Heart left ventricle (tissue), 16 donors: ENCODE measurements around the gene LLGL2. TPM values are rescaled to one million over a fixed set of nuclear protein-coding genes. Genes with fewer than 3 reads are reported as not detected.

Experiments
- ATAC-seq, 4 donors: fragments of 200-7000 bp; cut with Tn5 transposase; one replicate each; pipeline ENCODE4 v1.9.1; 2020 to 2022; ENCODE audit warnings: moderate library complexity in 4 of 4, mild to moderate bottlenecking in 3 of 4, moderate number of reproducible peaks in 1 of 4
- DNase-seq, 5 donors: peaks; one replicate each; pipeline ENCODE4 v3.0.0-alpha.2; 2020
- H3K27ac ChIP-seq, 12 donors: fragments of 200-600 bp; sonication (generic) in 4 of 12; one replicate each; pipeline versions ENCODE4 v1.5.0 to v1.8.0; 2016 to 2022; ENCODE audit warnings: mild to moderate bottlenecking in 2 of 12
- H3K27me3 ChIP-seq, 9 donors: fragments of 200-600 bp; sonication (generic) in 2 of 9; one replicate each; pipeline versions ENCODE4 v1.5.1 to v1.8.0; 2016 to 2022; ENCODE audit warnings: mild to moderate bottlenecking in 3 of 9
- H3K36me3 ChIP-seq, 9 donors: fragments of 200-600 bp; sonication (generic) in 2 of 9; one replicate each; pipeline versions ENCODE4 v1.5.0 to v1.8.0; 2018 to 2022; ENCODE audit warnings: mild to moderate bottlenecking in 2 of 9
- H3K4me1 ChIP-seq, 12 donors: fragments of 200-600 bp; sonication (generic) in 4 of 12; one replicate each; pipeline versions ENCODE4 v1.5.0 to v1.8.0; 2016 to 2022; ENCODE audit warnings: mild to moderate bottlenecking in 3 of 12
- H3K4me3 ChIP-seq, 12 donors: fragments of 200-600 bp; sonication (generic) in 4 of 12; one replicate each; pipeline versions ENCODE4 v1.5.0 to v1.8.0; 2017 to 2022; ENCODE audit warnings: mild to moderate bottlenecking in 9 of 12, moderate library complexity in 4 of 12
- H3K9me3 ChIP-seq, 12 donors: fragments of 200-600 bp; sonication (generic) in 4 of 12; one replicate each; pipeline versions ENCODE4 v1.5.0 to v1.8.0; 2016 to 2022; ENCODE audit warnings: mild to moderate bottlenecking in 1 of 12
- POLR2A ChIP-seq, 2 donors: fragments of 450-650 bp; IDR thresholded peaks; one replicate each; pipeline ENCODE4 v1.6.1; 2017; ENCODE audit warnings: antibody characterized with exemption in 2 of 2, mild to moderate bottlenecking in 2 of 2, moderate library complexity in 2 of 2
- WGBS, 4 donors: extraction: QIAGEN DNeasy Blood & Tissue Kit in 2 of 4; methylation state at CpG; one replicate each; pipeline versions ENCODE4 v1.1.5 to v1.1.7; 2013 to 2018; 5-methylcytosine and 5-hydroxymethylcytosine counted together
- intact Hi-C, 10 donors: fragments of 100-400 bp; cut with DNase I; formaldehyde crosslinking; loops; one replicate each; pipeline versions ENCODE4 v1.11.1 to v1.14.2; 2022
- polyA plus RNA-seq, 2 donors: library from polyadenylated mRNA; stranded (reverse); fragments of 200-250 nt; gene quantifications; one replicate each; pipeline ENCODE4 v1.2.3, GENCODE V29; 2013
- total RNA-seq, 9 donors: library from RNA; depleted of rRNA in 2 of 9; stranded (reverse); fragments of >200 nt in 2 of 9; fragmentation: NEBNext Ultra II Directional in 3 of 9; extraction: Animal tissue kit (Norgen Biotek cat#: 25700) in 3 of 9; gene quantifications; one replicate each; pipeline versions ENCODE4 v1.1.0 to v1.2.4, GENCODE V29; 2016 to 2023
- TF ChIP-seq, protein P1 (sequence below), 12 donors: fragments of 200-600 bp; sonication (generic) in 4 of 12; IDR thresholded peaks; one replicate each; pipeline versions ENCODE4 v1.5.0 to v1.8.0; 2018 to 2022; ENCODE audit warnings: antibody characterized with exemption in 12 of 12, mild to moderate bottlenecking in 5 of 12
- donor health status: ischemic (EF 13 %, LVEDD 7.1; RV severe dilation, severe dysfunction).
- donor health status: healthy with polysubstance abuse.
- donor health status: DM: no; HTN: yes; CAD: no.
- donor health status: DM: no; HTN: no; CAD: no.
- donor health status: ischemic (EF 25% LVEDD 6.9; RV normal size, moderate dysfunction).
- donor health status: ischemic (EF 25% LVEDD 5.7; RV mildly dilated, moderate dysfunction).
- donor health status: healthy.
- donor health status: DM: yes; HTN: yes; CAD: no.
- donor health status: ischemic (EF 35%, LVEDD 5.7; RV mildly dilated, moderate dysfunction).
- donor health status: nonischemic (EF 11% LVEDD 7.7; RV severe dilation, severe dysfunction).
- donor health status: DM: yes; HTN: yes; CAD: no.
- donor health status: PGD.
- donor health status: ischemic (EF 29% LVEDD 5.4; RV normal size, mild dysfunction).
- donor health status: nonischemic (EF 23%, LVEDD 6.1; RV moderate dilation, normal function).

The LLGL2 gene
- total and polyA plus RNA-seq, 11 donors: 1.8 to 8.1 (median 3.6) TPM

DNA sequence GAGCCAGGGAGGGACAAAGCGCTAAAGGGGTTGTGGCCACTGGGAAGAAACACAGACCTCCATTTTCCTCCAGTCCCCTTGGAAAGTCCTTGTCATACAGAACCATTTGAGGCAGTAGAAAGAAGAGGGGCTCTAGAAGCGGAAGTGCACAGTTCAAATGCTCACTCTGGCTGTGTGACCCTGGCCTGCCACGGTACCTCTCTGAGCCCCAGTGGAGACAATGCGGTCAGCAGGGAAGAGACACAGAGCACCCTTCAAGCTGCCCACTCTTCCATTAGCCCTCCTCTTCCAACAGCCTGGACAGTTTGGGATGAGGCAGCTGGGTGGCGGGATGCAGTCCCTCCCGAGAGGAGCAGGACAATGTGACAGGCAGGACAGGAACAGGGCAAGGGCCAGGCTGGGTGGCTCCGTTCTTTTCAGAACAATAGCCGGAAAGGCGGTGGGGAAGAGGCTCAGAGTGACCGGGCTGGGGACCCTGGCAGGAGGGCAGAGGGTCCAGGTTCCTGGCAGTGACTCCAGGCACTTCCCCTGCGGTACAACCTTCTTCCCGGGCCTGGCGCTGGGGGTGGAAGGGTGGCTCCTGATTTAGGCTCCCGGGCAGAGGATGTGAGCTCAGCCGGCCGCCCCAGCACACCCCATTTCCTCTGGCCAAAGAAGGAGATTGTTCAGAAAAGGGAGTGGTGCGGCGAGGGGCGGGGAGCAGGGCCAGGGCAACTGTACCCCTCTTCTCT lies 15.8 kb upstream of the LLGL2 start:
- Histone ChIP-seq H3K27ac (peak overlapping the region; percentile 89 to 98 (median 94)), H3K4me3 (peak overlapping the region in 9 of 12 donors; percentile 24 to 99 (median 88)), H3K27me3 (no peaks in the 10 kb centered on the region), H3K36me3 (peaks cover 0 to 75% (median 35%) of the 10 kb centered on the region in 9 donors), H3K4me1 (peaks cover 3 to 84% (median 55%) of the 10 kb centered on the region in 12 donors), H3K9me3 (no peaks in the 10 kb centered on the region)
- no peak for TF ChIP-seq POLR2A (IDR thresholded peaks at IDR 0.05)
- TF ChIP-seq, protein P1, sequence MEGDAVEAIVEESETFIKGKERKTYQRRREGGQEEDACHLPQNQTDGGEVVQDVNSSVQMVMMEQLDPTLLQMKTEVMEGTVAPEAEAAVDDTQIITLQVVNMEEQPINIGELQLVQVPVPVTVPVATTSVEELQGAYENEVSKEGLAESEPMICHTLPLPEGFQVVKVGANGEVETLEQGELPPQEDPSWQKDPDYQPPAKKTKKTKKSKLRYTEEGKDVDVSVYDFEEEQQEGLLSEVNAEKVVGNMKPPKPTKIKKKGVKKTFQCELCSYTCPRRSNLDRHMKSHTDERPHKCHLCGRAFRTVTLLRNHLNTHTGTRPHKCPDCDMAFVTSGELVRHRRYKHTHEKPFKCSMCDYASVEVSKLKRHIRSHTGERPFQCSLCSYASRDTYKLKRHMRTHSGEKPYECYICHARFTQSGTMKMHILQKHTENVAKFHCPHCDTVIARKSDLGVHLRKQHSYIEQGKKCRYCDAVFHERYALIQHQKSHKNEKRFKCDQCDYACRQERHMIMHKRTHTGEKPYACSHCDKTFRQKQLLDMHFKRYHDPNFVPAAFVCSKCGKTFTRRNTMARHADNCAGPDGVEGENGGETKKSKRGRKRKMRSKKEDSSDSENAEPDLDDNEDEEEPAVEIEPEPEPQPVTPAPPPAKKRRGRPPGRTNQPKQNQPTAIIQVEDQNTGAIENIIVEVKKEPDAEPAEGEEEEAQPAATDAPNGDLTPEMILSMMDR (IDR thresholded peaks at IDR 0.05): no peak
- DNase-seq (peak; percentile 78 to 87 (median 85)), ATAC-seq (peak; percentile 52 to 81 (median 56))
- intact Hi-C loops: loop anchor here in 3 of 10 donors (5.0 to 10.0 kb wide), 5 partner anchors 52 to 225 kb away; partner anchors contain the start of genes TMEM94 (in 2 of the 3) and SLC25A19 (in 1 of the 3)
- WGBS, 4 donors: 63 to 74% (median 66%) methylated on average over 18 to 19 of the region's 19 CpGs

DNA sequence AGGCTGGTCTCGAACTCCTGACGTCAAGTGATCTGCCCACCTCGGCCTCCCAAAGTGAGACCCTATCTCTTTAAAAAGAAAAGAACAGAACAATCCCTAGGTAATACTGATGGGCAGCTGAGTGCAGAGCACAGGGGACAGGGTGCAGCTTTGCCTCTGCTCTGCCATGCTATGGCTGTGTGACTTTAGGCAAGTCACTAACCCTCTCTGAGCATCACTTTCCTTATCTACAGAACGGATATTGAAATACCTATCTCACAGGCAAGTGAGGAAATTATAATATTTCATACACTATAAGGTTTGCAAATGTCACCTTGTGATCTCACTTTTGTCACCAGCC lies 14.3 kb upstream of the LLGL2 start:
- Histone ChIP-seq H3K9me3 (no peaks in the 10 kb centered on the region), H3K27ac (peak overlapping the region; percentile 89 to 98 (median 94)), H3K27me3 (no peaks in the 10 kb centered on the region), H3K4me3 (peak overlapping the region in 11 of 12 donors; percentile 8 to 99 (median 91)), H3K4me1 (peaks cover 3 to 82% (median 55%) of the 10 kb centered on the region in 12 donors), H3K36me3 (peaks cover 0 to 60% (median 20%) of the 10 kb centered on the region in 9 donors)
- no peak for DNase-seq
- intact Hi-C loops: loop anchor here in 3 of 10 donors (5.0 to 10.0 kb wide), 5 partner anchors 54 to 226 kb away; partner anchors contain the start of genes TMEM94 (in 2 of the 3) and SLC25A19 (in 1 of the 3)
- TF ChIP-seq POLR2A (IDR thresholded peaks at IDR 0.05): no peak
- TF ChIP-seq, protein P1 (IDR thresholded peaks at IDR 0.05): no peak
- WGBS, 4 donors: 66 to 75% (median 70%) methylated on average over 4 of the region's 4 CpGs
- ATAC-seq: no peak

DNA sequence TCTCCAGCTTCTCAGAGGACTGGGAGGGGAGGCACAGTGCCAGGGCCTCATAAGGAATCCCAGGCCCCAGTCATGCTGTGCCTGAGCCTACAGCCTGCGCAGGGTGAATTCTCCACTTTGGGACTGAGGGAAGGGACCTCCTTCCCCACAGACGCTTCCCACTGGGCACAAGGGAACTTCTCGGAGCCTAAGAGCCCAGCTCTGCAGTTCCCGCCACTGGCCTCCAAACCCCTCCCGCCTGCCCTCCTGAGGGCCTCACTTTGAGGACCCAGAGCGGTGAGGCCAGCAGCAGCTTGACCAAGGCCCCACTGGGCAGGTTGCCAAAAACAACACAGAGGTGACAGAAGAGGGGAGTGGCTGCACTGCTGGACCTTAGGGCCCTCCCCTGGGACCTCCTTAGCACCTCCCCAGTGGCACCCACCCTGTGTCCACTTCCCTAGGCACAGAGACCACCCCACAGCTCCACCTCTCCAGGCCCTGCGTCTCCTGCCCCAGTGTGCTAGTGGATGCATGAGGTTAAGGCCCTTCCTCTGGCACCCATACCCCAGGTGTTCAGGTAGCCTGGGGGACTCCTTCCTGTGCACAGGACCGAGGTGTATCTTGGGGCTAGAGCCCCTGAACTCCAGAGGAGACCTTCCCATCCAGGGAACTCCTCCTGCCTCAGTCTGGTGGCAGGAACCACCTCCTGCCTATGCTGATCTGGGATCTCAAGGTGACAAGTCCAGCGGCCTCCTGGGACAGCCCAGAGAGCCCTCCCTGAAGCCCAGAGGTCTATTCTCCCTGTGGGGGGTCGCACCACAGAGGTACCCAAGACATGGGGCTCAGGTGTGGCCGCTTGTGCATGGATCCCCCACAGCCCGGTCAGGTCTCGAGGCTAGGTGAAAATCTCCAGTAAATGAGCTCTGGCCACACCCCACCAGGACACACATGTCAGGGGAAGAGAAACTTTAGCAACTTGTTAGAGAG lies 13.6 kb upstream of the LLGL2 start:
- peaks cover 3 to 85% (median 55%) of the 10 kb centered on the region in 12 donors for H3K4me1 ChIP-seq
- intact Hi-C loops: loop anchor here in 3 of 10 donors (5.0 to 10.0 kb wide), 5 partner anchors 55 to 227 kb away; partner anchors contain the start of genes TMEM94 (in 2 of the 3) and SLC25A19 (in 1 of the 3)
- peak overlapping the region in 11 of 12 donors; percentile 16 to 99 (median 91) for H3K4me3 ChIP-seq
- H3K36me3 ChIP-seq: peaks cover 0 to 53% (median 13%) of the 10 kb centered on the region in 9 donors
- ATAC-seq (peak in 3 of 4 donors; percentile 0 to 3 (median 0)), DNase-seq (peak; percentile 73 to 89 (median 79))
- TF ChIP-seq, protein P1 (IDR thresholded peaks at IDR 0.05): no peak
- TF ChIP-seq POLR2A (IDR thresholded peaks at IDR 0.05): peak in 1 of 2 donors; percentile 58
- no peaks in the 10 kb centered on the region for H3K9me3 ChIP-seq
- WGBS, 4 donors: 31 to 76% (median 42%) methylated on average over 4 to 13 of the region's 13 CpGs
- peak overlapping the region; percentile 89 to 98 (median 94) for H3K27ac ChIP-seq
- no peaks in the 10 kb centered on the region for H3K27me3 ChIP-seq
